Measurements from ENCODE around the gene CEP250. TPM values are rescaled to one million over a fixed set of nuclear protein-coding genes. Genes with fewer than 3 reads are reported as not detected.

Gene CEP250
- total and polyA plus RNA-seq, 9 donors: 11.7 to 44.2 (median 25.8) TPM

GRCh38 chr20:35478804-35479472, 23.5 kb downstream of the CEP250 start:
- no peaks in the 10 kb centered on the region for H3K36me3 ChIP-seq
- H3K9me3 ChIP-seq: no peaks in the 10 kb centered on the region

GRCh38 chr20:35479798-35480197, 24.4 kb downstream of the CEP250 start:
- Histone ChIP-seq H3K36me3 (no peaks in the 10 kb centered on the region), H3K4me3 (no peak overlapping the region), H3K27me3 (no peaks in the 10 kb centered on the region), H3K9me3 (no peaks in the 10 kb centered on the region), H3K27ac (no peak overlapping the region), H3K4me1 (ENCODE audit: insufficient read depth) (no peaks in the 10 kb centered on the region)
- DNase-seq: no peak
- intact Hi-C loops (cut with DNase I): loop anchor here in 1 of 4 donors (10.0 kb wide), 1 partner anchor 215 kb away; the partner anchor contains the start of genes NFS1 and ROMO1
- TF ChIP-seq, protein P1, sequence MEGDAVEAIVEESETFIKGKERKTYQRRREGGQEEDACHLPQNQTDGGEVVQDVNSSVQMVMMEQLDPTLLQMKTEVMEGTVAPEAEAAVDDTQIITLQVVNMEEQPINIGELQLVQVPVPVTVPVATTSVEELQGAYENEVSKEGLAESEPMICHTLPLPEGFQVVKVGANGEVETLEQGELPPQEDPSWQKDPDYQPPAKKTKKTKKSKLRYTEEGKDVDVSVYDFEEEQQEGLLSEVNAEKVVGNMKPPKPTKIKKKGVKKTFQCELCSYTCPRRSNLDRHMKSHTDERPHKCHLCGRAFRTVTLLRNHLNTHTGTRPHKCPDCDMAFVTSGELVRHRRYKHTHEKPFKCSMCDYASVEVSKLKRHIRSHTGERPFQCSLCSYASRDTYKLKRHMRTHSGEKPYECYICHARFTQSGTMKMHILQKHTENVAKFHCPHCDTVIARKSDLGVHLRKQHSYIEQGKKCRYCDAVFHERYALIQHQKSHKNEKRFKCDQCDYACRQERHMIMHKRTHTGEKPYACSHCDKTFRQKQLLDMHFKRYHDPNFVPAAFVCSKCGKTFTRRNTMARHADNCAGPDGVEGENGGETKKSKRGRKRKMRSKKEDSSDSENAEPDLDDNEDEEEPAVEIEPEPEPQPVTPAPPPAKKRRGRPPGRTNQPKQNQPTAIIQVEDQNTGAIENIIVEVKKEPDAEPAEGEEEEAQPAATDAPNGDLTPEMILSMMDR (IDR thresholded peaks at IDR 0.05): no peak
- TF ChIP-seq POLR2A (IDR thresholded peaks at IDR 0.05): no peak
- no peak for TF ChIP-seq EP300 (IDR thresholded peaks at IDR 0.05)
- WGBS, 3 donors: 94 to 99% (median 96%) methylated on average over 5 of the region's 5 CpGs

More at GRCh38 chr20:35478804-35479472, 23.5 kb downstream of the CEP250 start:
- no peak for DNase-seq
- Histone ChIP-seq H3K27me3 (no peaks in the 10 kb centered on the region), H3K27ac (no peak overlapping the region), H3K4me1 (ENCODE audit: insufficient read depth) (no peaks in the 10 kb centered on the region), H3K4me3 (no peak overlapping the region)
- intact Hi-C loops (cut with DNase I): loop anchor here in 1 of 4 donors (10.0 kb wide), 1 partner anchor 216 kb away; the partner anchor contains the start of genes NFS1 and ROMO1
- 87 to 88% (median 87%) methylated on average over 16 of the region's 16 CpGs for WGBS, 3 donors
- TF ChIP-seq POLR2A (IDR thresholded peaks at IDR 0.05) (no peak), EP300 (IDR thresholded peaks at IDR 0.05) (no peak)
- TF ChIP-seq, protein P1 (IDR thresholded peaks at IDR 0.05): no peak

GRCh38 chr20:35487479-35487878, 32.1 kb downstream of the CEP250 start:
- WGBS, 3 donors: 97 to 99% (median 98%) methylated on average over 4 of the region's 4 CpGs
- no peak overlapping the region for H3K27ac ChIP-seq
- H3K27me3 ChIP-seq: no peaks in the 10 kb centered on the region
- H3K4me3 ChIP-seq: no peak overlapping the region
- H3K9me3 ChIP-seq: no peaks in the 10 kb centered on the region
- no peak for DNase-seq
- no peaks in the 10 kb centered on the region for H3K36me3 ChIP-seq
- TF ChIP-seq, protein P1 (IDR thresholded peaks at IDR 0.05): no peak
- TF ChIP-seq POLR2A (IDR thresholded peaks at IDR 0.05) (no peak), EP300 (IDR thresholded peaks at IDR 0.05) (no peak)
- intact Hi-C loops (cut with DNase I): no loop called here
- no peaks in the 10 kb centered on the region for H3K4me1 ChIP-seq (ENCODE audit: insufficient read depth)

GRCh38 chr20:35489717-35490116, 34.3 kb downstream of the CEP250 start:
- no peak overlapping the region for H3K4me3 ChIP-seq
- WGBS, 3 donors: 92 to 94% (median 94%) methylated on average over 5 of the region's 5 CpGs
- no peaks in the 10 kb centered on the region for H3K4me1 ChIP-seq (ENCODE audit: insufficient read depth)
- H3K36me3 ChIP-seq: no peaks in the 10 kb centered on the region
- no peaks in the 10 kb centered on the region for H3K9me3 ChIP-seq
- no peak overlapping the region for H3K27ac ChIP-seq
- intact Hi-C loops (cut with DNase I): no loop called here
- no peaks in the 10 kb centered on the region for H3K27me3 ChIP-seq
- TF ChIP-seq EP300 (IDR thresholded peaks at IDR 0.05) (no peak), POLR2A (IDR thresholded peaks at IDR 0.05) (no peak)
- TF ChIP-seq, protein P1 (IDR thresholded peaks at IDR 0.05): no peak
- no peak for DNase-seq
